GM15510 (cell line): ENCODE measurements around the gene CCDC88A.

ENCODE experiments used
- POLR2A ChIP-seq: IDR thresholded peaks from 3 replicates; pipeline ENCODE4 v1.6.1; 2011; ENCODE audit warnings: borderline replicate concordance; ENCODE audit not compliant: insufficient read length; ENCODE audit errors: extremely low read depth

CCDC88A gene, protein sequence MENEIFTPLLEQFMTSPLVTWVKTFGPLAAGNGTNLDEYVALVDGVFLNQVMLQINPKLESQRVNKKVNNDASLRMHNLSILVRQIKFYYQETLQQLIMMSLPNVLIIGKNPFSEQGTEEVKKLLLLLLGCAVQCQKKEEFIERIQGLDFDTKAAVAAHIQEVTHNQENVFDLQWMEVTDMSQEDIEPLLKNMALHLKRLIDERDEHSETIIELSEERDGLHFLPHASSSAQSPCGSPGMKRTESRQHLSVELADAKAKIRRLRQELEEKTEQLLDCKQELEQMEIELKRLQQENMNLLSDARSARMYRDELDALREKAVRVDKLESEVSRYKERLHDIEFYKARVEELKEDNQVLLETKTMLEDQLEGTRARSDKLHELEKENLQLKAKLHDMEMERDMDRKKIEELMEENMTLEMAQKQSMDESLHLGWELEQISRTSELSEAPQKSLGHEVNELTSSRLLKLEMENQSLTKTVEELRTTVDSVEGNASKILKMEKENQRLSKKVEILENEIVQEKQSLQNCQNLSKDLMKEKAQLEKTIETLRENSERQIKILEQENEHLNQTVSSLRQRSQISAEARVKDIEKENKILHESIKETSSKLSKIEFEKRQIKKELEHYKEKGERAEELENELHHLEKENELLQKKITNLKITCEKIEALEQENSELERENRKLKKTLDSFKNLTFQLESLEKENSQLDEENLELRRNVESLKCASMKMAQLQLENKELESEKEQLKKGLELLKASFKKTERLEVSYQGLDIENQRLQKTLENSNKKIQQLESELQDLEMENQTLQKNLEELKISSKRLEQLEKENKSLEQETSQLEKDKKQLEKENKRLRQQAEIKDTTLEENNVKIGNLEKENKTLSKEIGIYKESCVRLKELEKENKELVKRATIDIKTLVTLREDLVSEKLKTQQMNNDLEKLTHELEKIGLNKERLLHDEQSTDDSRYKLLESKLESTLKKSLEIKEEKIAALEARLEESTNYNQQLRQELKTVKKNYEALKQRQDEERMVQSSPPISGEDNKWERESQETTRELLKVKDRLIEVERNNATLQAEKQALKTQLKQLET (N-terminal part only)

DNA sequence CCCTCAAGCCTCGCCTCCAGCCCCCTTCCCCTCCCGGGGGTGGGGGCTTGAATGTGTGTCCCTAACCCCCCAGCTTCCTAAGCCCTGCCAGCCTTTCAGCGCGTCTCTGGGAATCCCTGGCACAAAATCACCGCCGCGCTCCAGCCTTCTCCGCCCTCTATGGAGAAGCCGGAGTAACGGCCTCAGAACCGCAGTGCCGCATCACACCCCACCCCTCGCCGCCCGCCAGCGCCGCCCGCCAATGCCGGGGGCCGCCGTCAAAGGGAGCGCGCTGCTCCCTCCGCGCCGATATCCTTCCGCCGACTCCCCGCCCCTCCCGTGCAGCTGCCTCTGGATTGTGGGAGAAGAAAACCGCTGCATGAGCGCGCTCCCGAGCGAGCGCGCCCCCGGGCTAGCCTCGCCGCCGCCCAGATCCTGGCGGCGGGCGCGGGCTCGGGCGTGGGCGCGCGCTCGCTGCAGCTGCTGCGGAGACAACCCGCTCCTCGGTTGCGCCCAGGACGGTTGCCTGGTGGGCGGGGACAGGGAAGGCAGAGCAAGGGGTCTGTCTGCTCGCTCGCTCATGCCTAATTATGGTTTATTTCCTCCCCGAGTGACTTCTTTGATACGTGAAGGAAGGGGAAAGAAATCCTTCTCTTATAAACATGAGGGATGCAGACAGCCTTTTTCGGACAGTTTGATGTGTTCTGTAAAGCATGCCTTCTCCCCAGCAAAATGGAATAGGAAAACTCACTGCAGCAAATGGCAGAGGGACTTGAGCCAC lies at the start of gene CCDC88A:
TSS of gene CCDC88A (minus strand) at position 178 of the 760 bp plus-strand sequence. CDS start 777 bp downstream, outside the sequence.
- TF ChIP-seq POLR2A: peak; percentile 71

DNA sequence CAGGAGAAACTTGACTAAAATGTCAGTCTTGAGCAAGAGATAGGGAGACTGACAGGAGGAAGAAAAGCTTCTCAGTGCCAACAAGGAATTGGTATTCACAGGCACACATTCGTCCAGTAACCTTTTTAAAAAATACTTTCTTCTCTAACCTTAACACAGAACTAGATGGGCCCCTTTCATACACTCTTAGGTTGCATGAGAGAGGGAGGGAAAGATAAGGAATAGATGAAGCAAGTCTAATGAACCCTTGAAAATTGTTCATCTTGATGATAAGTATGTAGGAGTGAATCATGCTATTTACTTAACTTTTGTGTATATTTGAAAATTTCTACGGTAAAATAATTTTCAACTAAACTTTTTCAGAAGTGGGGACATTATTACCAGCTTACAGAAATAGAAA lies 42.0 kb upstream of the CCDC88A start:
- TF ChIP-seq POLR2A: no peak

DNA sequence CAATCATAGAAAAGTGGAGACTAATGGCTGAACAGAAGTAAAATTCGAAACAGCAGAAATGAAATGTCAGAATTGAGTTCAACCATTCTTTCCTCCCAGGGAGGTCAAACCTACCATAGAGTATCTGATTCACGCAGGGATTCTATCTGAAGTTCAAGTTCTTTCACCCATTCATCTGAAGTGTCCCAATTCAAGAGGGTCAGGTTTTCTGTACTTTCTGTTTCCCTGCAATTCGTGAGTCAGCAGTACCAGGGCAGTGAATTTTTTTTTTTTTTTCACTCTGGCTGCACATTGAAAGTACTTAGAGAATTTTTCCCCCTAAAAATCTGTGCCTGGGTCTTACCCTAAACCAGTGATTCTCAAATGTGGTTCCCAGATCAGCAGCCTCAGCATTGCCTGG lies 40.9 kb upstream of the CCDC88A start:
- TF ChIP-seq POLR2A: no peak

DNA sequence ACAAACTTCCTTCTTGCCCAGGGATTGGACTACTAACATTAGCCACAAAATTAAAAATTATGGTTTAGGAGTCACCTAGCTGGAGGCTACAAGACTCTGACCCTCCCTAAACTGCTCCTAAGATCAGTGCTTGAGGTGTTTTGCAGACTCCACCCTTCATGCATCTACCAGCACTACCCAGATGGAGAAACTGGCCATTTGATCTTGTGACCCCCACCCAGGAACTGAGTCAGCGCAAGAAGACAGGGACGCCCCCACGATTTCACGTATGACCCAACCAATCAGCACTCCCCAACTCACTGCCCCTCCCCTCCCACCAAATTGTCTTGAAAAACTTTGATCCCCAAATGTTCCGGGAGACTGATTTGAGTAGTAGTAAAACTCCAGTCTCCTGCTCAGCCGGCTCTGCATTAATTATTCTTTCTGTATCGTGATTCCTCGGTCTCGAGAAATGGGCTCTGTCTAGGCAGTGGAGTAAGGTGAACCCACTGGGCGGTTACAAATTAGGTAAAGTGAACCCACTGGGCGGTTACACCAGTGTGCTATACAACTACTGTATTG lies 40.1 kb upstream of the CCDC88A start:
- TF ChIP-seq POLR2A: no peak

DNA sequence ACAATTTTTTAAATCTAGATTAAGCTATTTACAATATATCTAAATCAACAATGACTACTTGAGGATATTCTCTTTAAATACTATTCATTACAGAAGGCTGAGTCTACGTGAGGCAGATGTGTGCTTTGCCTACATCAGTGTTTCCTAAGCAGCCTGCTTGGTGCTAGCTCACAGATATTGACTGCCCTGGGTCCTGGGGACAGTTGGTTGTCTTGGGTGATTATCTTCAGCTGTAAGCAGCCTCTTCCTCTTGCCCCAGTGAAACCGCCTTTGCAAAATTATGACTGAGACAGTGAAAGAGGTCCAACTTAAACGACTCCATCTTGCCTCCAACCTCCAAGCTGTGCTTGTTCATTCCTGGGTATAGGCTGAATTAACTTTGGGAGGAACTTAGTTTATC lies 39.6 kb upstream of the CCDC88A start:
- no peak for TF ChIP-seq POLR2A

DNA sequence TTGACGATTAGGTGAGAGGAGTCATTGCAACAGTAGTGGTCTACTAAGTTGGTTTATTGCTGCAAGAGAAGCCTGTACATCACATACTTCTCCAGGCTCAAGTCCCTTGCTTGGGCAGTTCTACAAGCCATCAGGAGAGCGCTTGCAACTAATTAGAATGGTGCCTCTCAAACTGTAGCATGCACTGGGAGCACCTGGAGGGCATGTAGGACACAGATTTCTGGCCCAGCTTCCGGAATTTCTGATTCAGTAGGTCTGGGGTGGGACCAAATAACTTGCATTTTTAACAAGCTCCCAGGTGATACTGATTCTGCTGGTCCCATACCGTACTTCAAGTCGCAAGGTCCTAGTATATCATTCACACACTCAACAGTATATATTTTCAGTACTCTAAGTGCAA lies 34.5 kb upstream of the CCDC88A start:
- no peak for TF ChIP-seq POLR2A

DNA sequence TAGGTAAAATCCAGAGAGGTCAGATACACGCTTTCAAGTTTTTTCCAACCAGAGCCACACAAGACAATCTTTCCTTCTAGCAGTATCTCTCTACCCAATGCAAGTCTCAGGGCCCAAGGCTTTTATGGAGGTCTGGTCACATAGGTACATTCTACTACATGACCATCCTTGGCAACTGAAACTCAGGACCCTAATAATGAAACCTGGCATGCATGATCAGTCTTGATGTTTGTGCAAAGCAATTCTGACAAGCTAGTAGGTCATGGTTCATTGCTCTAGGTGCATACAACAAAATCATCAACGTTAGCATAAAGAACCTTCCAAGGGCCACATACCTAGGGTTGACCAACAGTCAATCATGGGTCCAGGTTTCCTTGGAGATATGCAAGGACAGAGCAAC lies 33.2 kb upstream of the CCDC88A start:
- TF ChIP-seq POLR2A: no peak

DNA sequence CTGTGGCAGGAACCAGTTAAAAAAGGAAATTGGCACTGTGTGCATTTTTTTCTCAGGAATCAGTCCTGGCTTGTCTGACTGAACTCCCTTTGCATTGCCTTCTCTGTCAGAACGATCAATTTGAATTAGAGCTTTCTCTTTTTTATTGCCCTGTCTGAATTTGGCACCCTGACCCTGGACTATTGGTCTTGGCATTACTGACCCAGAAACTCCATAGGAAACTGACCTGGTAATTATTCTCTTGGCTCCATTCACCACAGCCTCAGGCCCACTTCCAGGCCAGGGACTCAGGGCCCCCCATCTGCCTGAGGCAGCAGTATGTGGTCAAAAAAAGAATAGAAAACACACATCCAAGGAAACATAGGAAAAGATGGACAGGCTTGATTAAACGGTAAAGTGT lies 32.0 kb upstream of the CCDC88A start:
- no peak for TF ChIP-seq POLR2A

DNA sequence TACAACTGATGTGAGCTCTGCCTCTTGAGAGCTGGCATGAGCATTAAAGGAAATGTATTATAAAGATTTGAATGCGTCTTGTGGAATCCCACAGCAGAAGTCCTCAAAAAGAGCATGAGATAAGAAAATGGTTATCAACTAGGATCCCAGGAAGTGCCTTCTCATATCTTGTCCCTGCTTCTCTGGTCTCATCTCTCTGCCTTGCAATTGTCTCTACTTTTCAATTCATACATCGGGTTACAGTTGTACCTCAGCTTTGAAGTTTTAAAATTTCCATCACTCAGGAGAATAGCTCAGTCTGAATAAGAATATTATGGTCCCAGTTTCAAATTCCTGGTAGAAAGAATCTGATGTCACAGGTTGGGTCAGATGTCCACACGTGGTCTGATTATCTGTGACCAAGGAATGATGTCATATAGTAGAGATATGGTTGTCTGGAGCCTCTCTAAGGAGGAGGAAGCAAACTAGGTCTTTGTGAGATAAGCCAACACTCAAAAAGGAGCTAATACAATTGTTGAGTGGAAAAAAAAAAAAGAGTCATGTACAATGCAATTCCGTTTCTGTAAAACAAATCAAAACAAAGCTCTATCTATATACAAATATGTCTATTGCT lies 21.7 kb upstream of the CCDC88A start:
- TF ChIP-seq POLR2A: no peak

DNA sequence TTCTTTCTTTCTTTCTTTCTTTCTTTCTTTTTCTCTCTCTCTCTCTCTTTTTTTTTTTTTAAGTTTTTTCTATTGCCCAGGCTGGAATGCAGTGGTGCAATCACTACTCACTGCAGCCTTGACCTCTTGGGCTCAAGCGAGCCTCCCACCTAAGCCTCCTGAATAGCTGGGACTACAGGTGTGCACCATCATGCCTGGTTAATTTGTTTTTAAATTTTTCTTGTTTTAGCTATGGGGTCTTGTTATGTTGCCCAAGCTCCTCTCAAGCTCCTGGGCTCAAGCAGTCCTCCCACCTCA lies 19.4 kb upstream of the CCDC88A start:
- no peak for TF ChIP-seq POLR2A

DNA sequence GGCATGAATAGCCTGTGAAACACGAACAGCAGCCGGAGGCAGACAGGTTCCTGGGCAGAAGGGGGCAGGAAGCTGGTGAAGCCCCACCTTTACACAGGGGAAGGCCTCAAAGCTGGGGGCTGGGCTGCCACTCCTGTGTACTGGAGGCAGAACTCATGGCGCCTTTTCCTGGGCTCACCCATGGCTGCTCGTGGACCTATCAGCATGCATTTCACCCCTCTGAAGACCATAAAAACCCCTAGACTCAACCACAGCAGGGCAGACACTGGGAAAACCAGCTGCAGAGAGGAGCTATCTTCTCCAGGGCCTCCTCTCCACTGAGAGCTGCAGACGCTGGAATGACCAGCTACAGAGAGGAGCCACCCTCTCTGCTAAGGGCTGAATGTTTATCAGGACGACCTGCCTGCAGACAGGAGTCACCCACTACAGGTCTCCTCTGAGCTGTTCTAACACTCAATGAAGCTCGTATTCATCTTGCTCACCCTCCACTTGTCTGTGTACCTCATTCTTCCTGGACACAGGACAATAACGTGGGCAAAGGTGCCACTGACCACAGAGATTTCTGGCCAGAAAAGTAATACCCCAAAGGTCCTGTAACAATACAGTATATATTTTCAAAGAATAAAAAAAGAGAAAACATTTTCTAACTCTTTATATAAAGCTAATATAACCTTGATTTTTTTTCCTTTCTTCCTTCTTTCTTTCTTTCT lies 18.9 kb upstream of the CCDC88A start:
- TF ChIP-seq POLR2A: no peak

DNA sequence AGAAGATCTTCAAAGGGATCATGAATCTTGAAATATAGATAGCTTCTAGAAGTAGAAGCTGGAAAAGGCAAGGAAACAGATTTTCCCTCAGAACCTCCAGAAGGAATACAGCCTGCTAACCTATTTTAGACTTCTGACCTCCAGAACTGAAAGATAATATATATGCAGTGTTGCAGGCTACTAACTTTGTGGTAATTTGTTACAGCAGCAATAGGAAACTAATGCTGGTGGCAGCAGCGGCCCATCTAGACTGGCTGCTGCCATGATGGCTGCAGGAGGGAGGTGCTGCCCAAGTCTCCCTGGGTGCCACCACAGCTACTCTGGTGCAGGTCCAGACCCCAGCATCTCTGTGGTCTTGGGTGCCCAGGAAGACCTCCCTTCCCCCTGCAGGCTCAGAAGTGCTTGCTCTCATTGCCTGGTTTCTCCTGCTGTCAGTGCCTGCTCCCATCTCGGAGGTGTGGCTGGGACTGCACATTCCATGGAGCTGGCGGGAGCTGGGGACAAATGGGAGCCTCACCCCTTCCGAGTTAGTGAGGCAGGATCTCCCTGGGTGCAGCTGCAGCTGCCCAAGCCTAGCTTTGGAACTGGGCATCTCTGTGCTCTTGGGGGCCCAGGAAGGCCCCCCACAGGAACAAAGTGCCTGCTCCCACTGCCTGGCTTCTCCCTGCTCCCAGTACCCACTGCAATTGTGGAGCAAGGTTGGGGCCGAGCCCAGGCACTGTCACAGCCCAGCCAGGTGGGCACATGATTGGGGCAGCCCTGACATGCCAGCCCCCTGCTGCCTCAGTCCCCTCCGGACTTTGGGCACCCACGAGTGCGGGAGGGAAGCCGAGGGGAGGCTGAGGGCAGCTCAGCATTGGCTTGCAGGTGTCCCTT lies 18.1 kb upstream of the CCDC88A start:
- TF ChIP-seq POLR2A: no peak

DNA sequence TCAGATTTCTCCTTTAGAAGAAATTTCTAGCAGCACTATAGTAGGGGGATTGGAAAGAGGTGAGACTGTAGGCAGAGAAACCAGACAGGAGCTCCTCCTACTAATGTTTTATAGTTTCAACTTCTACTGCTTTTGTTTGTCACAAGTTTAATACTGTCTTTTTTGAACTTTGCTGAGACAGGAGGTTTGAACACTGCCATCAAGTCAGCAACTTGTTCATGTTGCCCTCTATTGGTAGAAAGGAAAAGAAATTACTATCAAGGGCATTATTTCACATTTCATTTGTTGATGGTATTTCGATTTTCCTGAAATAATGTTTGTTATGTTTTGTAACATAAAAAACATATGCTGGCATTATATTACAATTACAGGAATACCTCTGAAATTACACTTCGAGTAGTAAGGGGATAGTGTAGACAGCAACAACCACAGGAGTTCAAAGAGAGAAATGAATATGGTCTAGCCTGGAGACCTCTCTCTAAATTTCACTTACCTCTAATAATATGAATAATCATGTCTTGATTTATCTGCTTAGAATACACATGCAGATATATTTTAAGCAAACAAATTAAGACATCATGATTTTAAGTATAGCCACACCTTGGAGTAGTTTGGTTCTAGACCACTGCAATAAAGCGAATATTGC lies 12.4 kb upstream of the CCDC88A start:
- no peak for TF ChIP-seq POLR2A
